Measurements from ENCODE around the gene CHAC1. TPM values are rescaled to one million over a fixed set of nuclear protein-coding genes. Genes with fewer than 3 reads are reported as not detected.

Gene CHAC1, protein sequence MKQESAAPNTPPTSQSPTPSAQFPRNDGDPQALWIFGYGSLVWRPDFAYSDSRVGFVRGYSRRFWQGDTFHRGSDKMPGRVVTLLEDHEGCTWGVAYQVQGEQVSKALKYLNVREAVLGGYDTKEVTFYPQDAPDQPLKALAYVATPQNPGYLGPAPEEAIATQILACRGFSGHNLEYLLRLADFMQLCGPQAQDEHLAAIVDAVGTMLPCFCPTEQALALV
- 20.5 and 61.6 TPM in 2 replicates for total RNA-seq

DNA sequence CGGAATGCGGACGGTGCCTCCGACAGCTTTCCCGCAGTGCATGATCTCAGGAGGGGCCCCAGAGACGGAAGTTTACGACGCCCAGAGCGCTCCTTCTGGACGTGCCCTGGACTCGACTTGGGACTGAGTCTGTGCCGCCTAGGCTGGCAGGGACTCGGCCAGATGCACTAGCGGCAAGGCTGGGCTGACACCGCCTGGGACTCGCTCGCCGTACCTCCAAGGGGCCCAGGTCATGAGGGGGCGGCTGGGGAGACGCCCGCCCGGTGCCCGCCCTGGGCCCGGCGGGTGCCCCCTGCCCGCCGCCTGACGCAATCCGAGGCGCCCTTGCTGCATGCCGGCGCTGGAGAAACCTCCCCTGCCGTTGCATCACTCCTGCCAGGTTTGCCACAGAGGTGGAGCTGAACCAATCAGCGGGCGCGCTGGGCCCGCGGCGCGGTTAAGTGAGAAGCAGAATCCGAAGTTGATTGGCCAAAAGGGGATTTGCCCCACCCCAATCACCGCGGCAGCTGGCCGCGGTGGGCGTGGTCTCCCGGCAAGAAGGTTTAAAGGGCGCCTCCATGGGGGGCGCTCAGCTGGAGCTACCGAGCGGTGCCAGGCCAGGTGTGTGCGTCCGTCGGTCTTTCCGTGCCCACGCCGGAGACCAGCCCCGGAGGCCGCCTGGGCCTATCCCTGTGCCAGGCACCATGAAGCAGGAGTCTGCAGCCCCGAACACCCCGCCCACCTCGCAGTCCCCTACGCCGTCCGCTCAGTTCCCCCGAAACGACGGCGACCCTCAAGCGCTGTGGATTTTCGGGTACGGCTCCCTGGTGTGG, at the start of gene CHAC1:
TSS of gene CHAC1 (plus strand) at position 571 of the 812 bp plus-strand sequence. CDS start at position 684, 113 bp downstream.

DNA sequence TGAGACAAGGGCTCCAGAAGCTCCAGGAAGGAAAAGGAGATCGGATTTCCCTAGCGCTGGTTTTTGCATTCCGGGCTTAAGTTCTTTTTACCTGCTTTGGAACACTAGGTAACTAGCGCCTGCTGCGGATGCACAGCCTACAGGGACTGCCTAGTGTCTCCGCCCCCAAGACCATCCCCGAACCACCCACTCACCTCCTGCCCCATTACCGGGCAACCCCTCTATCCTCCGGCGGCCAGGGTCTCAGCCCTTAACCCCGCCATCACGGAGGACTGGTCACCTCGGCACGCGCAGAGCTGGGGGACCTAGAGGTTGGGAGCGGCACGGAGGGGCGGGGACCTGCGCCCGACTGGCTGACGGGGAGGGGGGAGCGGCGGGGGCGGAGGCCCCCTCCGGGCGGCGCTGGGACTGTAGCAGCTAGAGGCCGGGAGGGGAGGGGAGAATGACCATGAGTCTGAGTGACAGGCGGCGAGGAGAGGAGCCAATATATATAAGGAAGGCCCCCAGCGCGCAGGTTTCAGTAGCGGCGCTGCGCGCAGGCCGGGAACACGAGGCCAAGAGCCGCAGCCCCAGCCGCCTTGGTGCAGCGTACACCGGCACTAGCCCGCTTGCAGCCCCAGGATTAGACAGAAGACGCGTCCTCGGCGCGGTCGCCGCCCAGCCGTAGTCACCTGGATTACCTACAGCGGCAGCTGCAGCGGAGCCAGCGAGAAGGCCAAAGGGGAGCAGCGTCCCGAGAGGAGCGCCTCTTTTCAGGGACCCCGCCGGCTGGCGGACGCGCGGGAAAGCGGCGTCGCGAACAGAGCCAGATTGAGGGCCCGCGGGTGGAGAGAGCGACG, 24.2 kb upstream of the CHAC1 start, which contains the start of gene DLL4:
TSS of gene DLL4 (plus strand) at position 520 of the 839 bp plus-strand sequence. CDS start 329 bp downstream, outside the sequence.

Other genes with a start within 250 kb of the CHAC1 start
- gene RMDN3, start 198.2 kb upstream of the CHAC1 start, total RNA-seq: 13.6 and 18.5 TPM in 2 replicates
- 7.1 and 14.5 TPM in 2 replicates for gene GCHFR, start 189.4 kb upstream of the CHAC1 start, total RNA-seq
- not detected in 2 replicates for gene C15orf62, start 183.5 kb upstream of the CHAC1 start, total RNA-seq
- gene ZFYVE19, start 146.4 kb upstream of the CHAC1 start, total RNA-seq: 40.8 and 42.6 TPM in 2 replicates
- 23.6 and 70.7 TPM in 2 replicates for gene DNAJC17, start 146.0 kb upstream of the CHAC1 start, total RNA-seq
- gene PPP1R14D, start 124.8 kb upstream of the CHAC1 start, total RNA-seq: not detected in 2 replicates
- 210 and 272 TPM in 2 replicates for gene SPINT1, start 109.4 kb upstream of the CHAC1 start, total RNA-seq
- 0.65 and 1.6 TPM in 2 replicates for gene RHOV, start 79.2 kb upstream of the CHAC1 start, total RNA-seq
- gene VPS18, start 59.0 kb upstream of the CHAC1 start, total RNA-seq: 22.3 and 22.4 TPM in 2 replicates
- 0.08 TPM in 1 of 2 replicates, not detected in the other for gene DLL4, start 24.1 kb upstream of the CHAC1 start, total RNA-seq
- gene INO80, start 162.8 kb downstream of the CHAC1 start, total RNA-seq: 22.5 and 22.7 TPM in 2 replicates